Measurements from ENCODE around the gene TBC1D22A. TPM values are rescaled to one million over a fixed set of nuclear protein-coding genes. Genes with fewer than 3 reads are reported as not detected.

Gene TBC1D22A
- total and polyA plus RNA-seq, 10 of the 15 experiments (the other 5 are each of a cell fraction or from before 2014, with no cell fraction given), result 0.63 to 44.7 (median 27.4) TPM

DNA sequence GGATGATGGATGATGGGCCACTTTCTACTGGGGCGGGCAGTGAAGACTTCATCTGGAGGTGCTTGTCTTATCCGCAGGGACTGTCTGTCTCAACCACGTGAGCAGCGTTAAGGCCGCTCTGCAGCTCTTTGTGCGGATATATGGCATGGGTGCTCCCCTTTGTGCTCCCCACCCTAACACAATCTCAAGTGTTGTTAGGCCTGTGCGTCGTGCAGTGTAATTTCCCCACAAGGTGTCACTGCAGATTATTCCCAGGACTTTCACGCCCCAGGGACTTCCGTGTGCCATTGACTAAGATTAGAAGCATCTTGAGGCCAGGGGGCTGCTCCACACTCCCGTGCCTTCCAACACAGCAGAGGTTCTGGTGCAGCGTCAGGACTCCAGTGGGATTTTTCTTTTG, 65.3 kb downstream of the TBC1D22A start (continued):
- TF ChIP-seq, protein P1, sequence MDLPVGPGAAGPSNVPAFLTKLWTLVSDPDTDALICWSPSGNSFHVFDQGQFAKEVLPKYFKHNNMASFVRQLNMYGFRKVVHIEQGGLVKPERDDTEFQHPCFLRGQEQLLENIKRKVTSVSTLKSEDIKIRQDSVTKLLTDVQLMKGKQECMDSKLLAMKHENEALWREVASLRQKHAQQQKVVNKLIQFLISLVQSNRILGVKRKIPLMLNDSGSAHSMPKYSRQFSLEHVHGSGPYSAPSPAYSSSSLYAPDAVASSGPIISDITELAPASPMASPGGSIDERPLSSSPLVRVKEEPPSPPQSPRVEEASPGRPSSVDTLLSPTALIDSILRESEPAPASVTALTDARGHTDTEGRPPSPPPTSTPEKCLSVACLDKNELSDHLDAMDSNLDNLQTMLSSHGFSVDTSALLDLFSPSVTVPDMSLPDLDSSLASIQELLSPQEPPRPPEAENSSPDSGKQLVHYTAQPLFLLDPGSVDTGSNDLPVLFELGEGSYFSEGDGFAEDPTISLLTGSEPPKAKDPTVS (IDR thresholded peaks at IDR 0.05; ENCODE audit: low read depth, low read length), result no peak
- TF ChIP-seq SREBF2 (IDR thresholded peaks at IDR 0.05; ENCODE audit: low read length) (no peak), DPF2 (IDR thresholded peaks at IDR 0.05) (no peak), BACH1 (IDR thresholded peaks at IDR 0.05; ENCODE audit: borderline replicate concordance) (no peak), STAT3 (IDR thresholded peaks at IDR 0.05; ENCODE audit: low read depth, low read length) (no peak), GABPA (IDR thresholded peaks at IDR 0.05; ENCODE audit: low read depth) (no peak)

- H3K9ac ChIP-seq (ENCODE audit: control insufficient read depth, insufficient read depth, low read length), result no peak overlapping the region
- SMC1A ChIA-PET (ENCODE audit: uncharacterized antibody, unreplicated experiment), result no interaction called here
- DNase-seq (ENCODE audit: low read depth, low spot score) (no peak), FAIRE-seq (no peak), ATAC-seq (no peak)
- peaks cover 18 to 20% of the 10 kb centered on the region in 2 experiments for H3K36me3 ChIP-seq (ENCODE audit: control insufficient read depth in 2 of 2, insufficient read depth in 2 of 2, low read length in 1 of 2)
- CTCF ChIA-PET, result no interaction called here
- intact Hi-C loops (cut with micrococcal nuclease; ENCODE audit: unreplicated experiment), result no loop called here
- H3K4me2 ChIP-seq (ENCODE audit: control insufficient read depth, insufficient read depth), result no peak overlapping the region
- RAD21 ChIA-PET (ENCODE audit: unreplicated experiment), result no interaction called here
- no peaks in the 10 kb centered on the region for H3K27me3 ChIP-seq (replicated peaks in 1 of 2; ENCODE audit: control insufficient read depth in 2 of 2, insufficient read depth in 2 of 2, low read length in 1 of 2)
- no TSS peak for BruUV-seq (replicated peaks)
- 96% methylated on average over 9 of the region's 9 CpGs for WGBS (ENCODE audit: insufficient coverage, insufficient replicate concordance, low lambda C conversion rate, missing lambda C conversion rate)
- H3K4me3 ChIP-seq, result no peak overlapping the region
- H3K79me2 ChIP-seq (ENCODE audit: control insufficient read depth, insufficient read depth, low read length), result no peaks in the 10 kb centered on the region; the same call in 1 of the 2 replicates
- peaks cover 3% of the 10 kb centered on the region; the same call in 2 of the 3 replicates for H3K9me3 ChIP-seq (replicated peaks; ENCODE audit: control insufficient read depth, insufficient read depth, low read length)
- POLR2A ChIA-PET, result no interaction called here
- H3K4me1 ChIP-seq (ENCODE audit: control insufficient read depth, insufficient read depth, low read length), result no peaks in the 10 kb centered on the region
- no peak overlapping the region for H2AFZ ChIP-seq (ENCODE audit: control insufficient read depth, low read depth, low read length)
- peaks cover 6% of the 10 kb centered on the region; the same call in 1 of the 2 replicates for H4K20me1 ChIP-seq (ENCODE audit: control insufficient read depth, insufficient read depth)
- in situ Hi-C loops (cut with MboI), result no loop called here
- H3K27ac ChIP-seq (ENCODE audit: control insufficient read depth, insufficient read depth), result no peak overlapping the region
- TF ChIP-seq YBX1 (IDR thresholded peaks at IDR 0.05), result no peak
- TF ChIP-seq ZBTB40 (IDR thresholded peaks at IDR 0.05; ENCODE audit: borderline replicate concordance), result no peak
- no peak for TF ChIP-seq E2F4 (IDR thresholded peaks at IDR 0.05; ENCODE audit: low read depth, low read length)
- no peak for TF ChIP-seq YY1 (IDR thresholded peaks at IDR 0.05; ENCODE audit: low read depth, low read length)
- no peak for TF ChIP-seq IRF4 (IDR thresholded peaks at IDR 0.05; ENCODE audit: low read depth, low read length)
- TF ChIP-seq POLR2AphosphoS5 (IDR thresholded peaks at IDR 0.05; ENCODE audit: low read length), result no peak
- no peak for TF ChIP-seq ATF3 (IDR thresholded peaks at IDR 0.05; ENCODE audit: borderline replicate concordance, extremely low read depth, low read depth, low read length)
- no peak for TF ChIP-seq ZNF24 (IDR thresholded peaks at IDR 0.05)
- no peak for TF ChIP-seq SPI1 (IDR thresholded peaks at IDR 0.05; ENCODE audit: borderline replicate concordance, insufficient read depth, low read depth, low read length)
- no peak for TF ChIP-seq EGR1 (IDR thresholded peaks at IDR 0.05; ENCODE audit: borderline replicate concordance in 1 of 2, low read depth in 2 of 2, low read length in 2 of 2)
- no peak for TF ChIP-seq MEF2A (IDR thresholded peaks at IDR 0.05; ENCODE audit: insufficient read depth, low read depth, low read length)
- no peak for TF ChIP-seq NR2F1 (conservative IDR thresholded peaks at IDR 0.05)
These were observed 66.0 kb downstream of the TBC1D22A start for GRCh38 chr22:46828323-46828900.

All from GM12878 (cell line).